SK-N-SH (cell line): Measurements from ENCODE around the gene KRT2.

ENCODE experiments used
- CHD2 ChIP-seq: fragments of 150-350 bp; IDR thresholded peaks from 2 replicates; pipeline ENCODE4 v1.6.1; 2018; ENCODE audit warnings: low read length; ENCODE audit not compliant: partially characterized antibody
- CTCF ChIP-seq: fragments of 200-600 bp; sonication (generic); IDR thresholded peaks from 2 replicates; pipeline ENCODE4 v1.6.1; 2017; ENCODE audit warnings: antibody characterized with exemption, mild to moderate bottlenecking, moderate library complexity
- EP300 ChIP-seq, 2 experiments: IDR thresholded peaks; 2 replicates each; pipeline versions ENCODE4 v1.4.0 to v1.6.1; 2012; ENCODE audit warnings: borderline replicate concordance in 1 of 2, low read depth in 1 of 2, low read length in 1 of 2
- FOXM1 ChIP-seq: IDR thresholded peaks from 2 replicates; pipeline ENCODE4 v1.4.0; 2012; ENCODE audit warnings: low read depth, mild to moderate bottlenecking
- GABPA ChIP-seq: IDR thresholded peaks from 2 replicates; pipeline ENCODE4 v1.4.0; 2012; ENCODE audit warnings: low read depth, mild to moderate bottlenecking
- MXI1 ChIP-seq: IDR thresholded peaks from 2 replicates; pipeline ENCODE4 v1.6.1; 2012; ENCODE audit warnings: mild to moderate bottlenecking, low read depth, low read length, improper control_type of control experiment
- NFIC ChIP-seq: IDR thresholded peaks from 2 replicates; pipeline ENCODE4 v1.4.0; 2012; ENCODE audit warnings: borderline replicate concordance
- POLR2AphosphoS5 ChIP-seq: IDR thresholded peaks from 2 replicates; pipeline ENCODE4 v1.6.1; 2012; ENCODE audit warnings: low read depth, low read length
- RAD21 ChIP-seq: IDR thresholded peaks from 2 replicates; pipeline ENCODE4 v1.6.1; 2012; ENCODE audit warnings: mild to moderate bottlenecking, low read length
- RCOR1 ChIP-seq: fragments of 150-350 bp; IDR thresholded peaks from 2 replicates; pipeline ENCODE4 v1.6.1; 2017; ENCODE audit warnings: antibody characterized with exemption, low read length
- REST ChIP-seq: IDR thresholded peaks from 2 replicates; pipeline ENCODE4 v1.6.1; 2012; ENCODE audit warnings: mild to moderate bottlenecking, low read depth, low read length, moderate library complexity
- SIN3A ChIP-seq: IDR thresholded peaks from 2 replicates; pipeline ENCODE4 v1.6.1; 2012; ENCODE audit warnings: low read depth, mild to moderate bottlenecking, low read length, moderate library complexity, borderline replicate concordance
- TCF12 ChIP-seq: IDR thresholded peaks from 2 replicates; pipeline ENCODE4 v1.4.0; 2012

- TF ChIP-seq RCOR1 (no peak), CTCF (no peak), GABPA (no peak), CHD2 (no peak), MXI1 (no peak), RAD21 (no peak), SIN3A (no peak), TCF12 (no peak), REST (no peak), EP300 (IDR thresholded peaks at IDR 0.05; ENCODE audit: borderline replicate concordance in 1 of 2, low read depth in 1 of 2, low read length in 1 of 2) (no peak), FOXM1 (no peak), POLR2AphosphoS5 (no peak), NFIC (no peak)
These were observed 49.5 kb downstream of the KRT2 start for GRCh38 chr12:52602552-52602951.
